Measurements from ENCODE around the gene BSCL2.
"Not testable (repeated sequence)": the region's sequence is repeated elsewhere in the genome, so short reads cannot be mapped to it uniquely, and the experiment has no call there.

Gene BSCL2

DNA sequence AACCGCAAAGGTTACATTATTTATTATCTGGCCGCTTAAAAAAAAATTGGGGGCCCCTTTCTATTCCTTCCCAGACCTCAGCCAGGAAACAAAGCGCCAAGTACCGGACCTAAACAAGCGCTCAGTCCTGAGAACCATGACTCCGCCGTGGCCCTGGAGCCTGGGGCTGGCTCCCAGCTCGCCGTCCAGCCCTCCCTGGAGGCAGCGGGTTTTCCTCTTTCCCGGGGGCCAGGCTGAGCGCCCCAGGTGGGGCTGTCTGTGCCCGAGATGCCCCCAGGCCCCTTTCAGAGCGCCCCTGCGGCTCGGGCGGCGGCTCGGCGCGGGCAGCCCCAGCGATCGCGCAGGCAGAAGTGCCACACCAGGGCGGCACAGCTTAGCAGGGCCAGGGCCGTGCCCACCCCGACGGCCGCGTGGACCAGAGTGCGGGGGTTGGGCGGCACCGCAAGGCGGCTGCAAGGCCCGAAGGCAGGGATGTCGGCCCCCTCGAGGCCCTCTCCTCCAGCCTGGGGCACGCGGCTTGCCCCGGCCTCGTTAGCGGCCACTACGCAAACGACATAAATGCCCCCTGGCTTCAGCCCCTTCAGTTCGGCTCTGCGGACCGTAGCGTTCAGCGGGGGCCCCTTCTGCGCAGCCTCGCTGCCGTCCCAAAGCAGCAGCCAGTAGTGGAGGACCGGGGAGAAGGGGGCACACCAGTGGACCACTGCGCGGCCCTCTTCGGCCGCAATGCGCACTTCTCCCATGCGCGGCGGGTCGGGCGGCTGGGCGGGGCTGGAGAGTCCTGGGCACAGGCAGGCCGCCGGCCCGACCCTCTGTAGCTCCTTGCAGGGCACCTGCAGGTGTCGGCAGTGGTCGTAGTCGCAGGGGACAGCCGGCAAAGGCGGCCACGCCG is 19.5 kb downstream of the BSCL2 start:
- DNase-seq (ENCODE audit: low read depth) = no peak

DNA sequence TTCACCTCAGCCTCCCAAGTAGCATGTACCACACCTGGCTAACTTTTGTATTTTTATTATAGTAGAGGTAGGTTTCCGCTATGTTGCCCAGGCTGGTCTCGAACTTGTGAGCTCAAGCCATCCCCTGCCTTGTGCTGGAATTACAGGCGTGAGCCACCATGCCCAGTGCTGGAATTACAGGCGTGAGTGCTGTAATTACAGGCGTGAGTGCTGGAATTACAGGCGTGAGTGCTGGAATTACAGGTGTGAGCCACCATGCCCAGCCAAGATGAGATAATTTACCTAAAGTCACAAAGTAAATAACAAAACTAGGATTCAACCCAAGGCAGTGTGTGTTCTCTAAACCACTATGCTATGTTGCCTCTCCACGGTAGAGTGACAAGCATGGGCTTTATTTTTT is 24.7 kb downstream of the BSCL2 start:
- DNase-seq (ENCODE audit: low read depth) = no peak

DNA sequence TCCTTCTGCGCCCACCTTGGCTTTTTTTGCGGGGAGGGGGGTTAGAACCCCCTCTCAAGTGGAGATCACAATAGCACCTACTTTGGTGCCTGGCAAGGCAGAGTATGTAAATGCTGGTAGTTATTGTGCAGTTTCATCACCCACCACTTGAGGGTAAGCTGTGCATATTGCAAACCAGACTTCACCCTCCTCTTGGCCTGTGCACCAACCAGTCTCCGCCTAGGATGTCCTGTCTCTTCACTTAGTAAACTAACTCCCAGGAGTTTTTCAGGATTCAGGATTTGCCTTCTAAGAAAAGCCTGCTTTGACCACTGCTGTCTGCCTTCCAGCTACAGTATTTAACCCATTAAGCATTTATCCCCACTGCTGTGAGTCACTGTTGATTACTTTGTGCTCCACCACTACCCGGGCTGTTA is 26.4 kb downstream of the BSCL2 start:
- DNase-seq (ENCODE audit: low read depth) = no peak

DNA sequence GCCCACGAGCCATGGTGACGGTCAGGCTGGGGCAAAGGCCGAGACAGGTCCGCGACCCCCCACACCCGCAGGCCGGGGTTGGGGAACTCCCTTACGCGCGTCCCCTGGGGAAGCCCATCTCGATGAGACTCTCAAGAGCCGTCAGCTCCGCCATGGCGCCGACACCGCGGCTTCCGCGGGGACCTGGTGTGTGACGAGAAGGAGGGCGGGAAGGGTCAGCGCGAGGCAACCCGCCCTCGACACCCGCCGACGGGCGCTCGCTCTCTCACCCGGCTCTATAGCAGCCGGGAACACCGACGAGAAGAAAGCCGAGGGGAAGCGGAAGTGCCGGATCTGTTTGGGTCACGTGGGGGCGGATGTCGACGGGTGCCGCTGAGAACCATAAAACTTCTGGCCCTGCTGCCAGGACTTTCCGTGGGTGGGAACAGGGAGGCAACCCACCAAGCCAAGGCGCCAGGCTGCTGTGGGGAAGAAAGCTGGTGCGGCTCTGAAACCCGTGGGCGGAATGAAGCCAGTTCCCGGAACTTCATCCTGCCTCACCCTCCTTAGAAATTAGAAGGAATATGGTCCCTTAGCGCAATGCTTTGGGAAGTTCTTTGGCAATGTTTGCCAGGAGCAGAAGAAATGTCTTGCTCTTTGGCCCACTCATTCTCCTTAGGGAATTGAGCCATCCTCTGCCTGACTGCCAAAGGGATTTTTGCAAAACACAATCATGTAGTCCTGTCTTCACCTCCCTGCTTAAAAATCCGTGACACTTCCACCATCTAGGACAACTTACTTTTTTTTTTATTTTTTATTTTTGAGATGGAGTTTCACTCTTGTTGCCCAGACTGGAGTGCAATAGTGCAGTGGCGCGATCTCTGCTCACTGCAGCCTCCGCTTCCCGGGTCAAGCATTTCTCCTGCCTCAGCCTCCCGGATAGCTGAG is 28.2 kb downstream of the BSCL2 start, which contains the start of gene UBXN1:
UBXN1 (minus strand) TSS at position 304 of the 927 bp plus-strand sequence; CDS start at position 154, 150 bp downstream.
- DNase-seq (ENCODE audit: low read depth) = peak; percentile 81

DNA sequence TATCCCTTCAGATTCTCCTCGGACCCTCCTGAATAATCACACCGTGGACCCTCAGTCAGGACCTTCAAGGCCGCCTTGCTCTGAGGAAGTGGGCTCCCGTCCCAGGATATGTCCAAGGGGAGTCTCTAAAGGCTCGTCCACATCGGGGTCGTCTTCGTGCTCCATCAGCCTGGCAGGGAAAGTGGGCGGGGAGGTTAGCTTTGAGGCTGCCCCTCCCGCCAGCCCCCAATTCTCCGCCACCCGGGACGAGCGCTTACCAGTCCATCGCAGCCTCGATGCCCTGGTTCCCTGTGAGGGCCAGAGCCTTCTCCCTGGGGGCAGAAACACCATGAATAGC is 28.8 kb downstream of the BSCL2 start:
- DNase-seq (ENCODE audit: low read depth) = no peak

DNA sequence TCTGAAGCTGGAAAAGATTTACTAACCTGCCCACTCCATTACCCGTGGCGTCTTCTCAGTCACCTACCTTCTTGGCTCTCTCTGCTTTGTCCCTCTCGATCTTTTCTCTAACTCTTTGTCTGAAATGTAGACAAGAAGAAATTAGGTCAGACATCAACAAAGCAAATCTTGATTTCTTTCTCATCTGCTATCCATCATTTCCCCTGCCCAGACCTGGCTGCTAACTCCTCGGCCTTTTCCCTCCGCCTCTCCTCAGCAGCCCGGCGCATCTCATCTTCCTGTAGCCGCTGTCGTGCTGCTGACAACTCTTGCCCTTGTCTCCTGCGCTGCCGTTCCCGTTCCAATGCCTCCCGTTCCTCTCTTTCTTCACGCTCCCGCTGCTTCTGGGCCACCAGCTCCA is 29.5 kb downstream of the BSCL2 start:
- DNase-seq (ENCODE audit: low read depth) = no peak

DNA sequence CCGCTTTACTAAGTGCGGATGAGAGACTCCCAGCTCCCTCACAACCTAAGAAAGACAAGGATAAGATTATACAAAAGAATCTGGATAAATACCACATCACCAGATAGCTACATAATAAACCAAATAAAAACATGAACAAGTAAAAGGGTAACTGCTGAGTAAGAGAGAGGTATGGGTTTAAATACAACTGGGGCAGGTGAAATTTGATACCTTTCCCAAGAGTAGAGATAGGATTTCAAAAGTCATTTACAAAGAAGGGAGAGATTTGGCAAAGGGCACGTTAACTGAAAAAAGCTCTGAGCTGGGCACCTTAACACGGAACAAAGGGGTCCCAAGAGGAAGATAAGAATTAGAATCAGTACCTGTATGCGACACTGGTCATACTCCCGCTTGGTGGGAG is 30.1 kb downstream of the BSCL2 start:
- no peak for DNase-seq (ENCODE audit: low read depth)

DNA sequence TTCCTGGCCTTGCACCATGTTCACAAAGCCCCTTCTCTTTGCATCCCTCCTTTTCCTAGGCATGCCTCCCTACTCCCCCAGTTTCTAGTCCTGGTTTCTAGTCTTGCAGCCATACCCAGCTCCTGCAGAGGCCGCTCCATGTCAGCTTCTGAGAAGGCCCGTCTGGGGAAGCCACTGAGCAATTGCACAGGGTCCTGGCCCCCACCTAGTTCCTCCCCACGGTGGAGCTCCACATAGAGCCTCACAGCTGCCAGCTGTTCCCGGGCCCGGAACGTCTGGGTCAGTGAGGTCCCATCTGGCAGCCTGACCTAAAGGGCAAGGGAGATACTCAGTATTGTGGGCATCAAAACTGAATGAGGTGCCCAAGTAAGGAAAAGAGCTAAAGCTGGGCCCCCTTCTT is 30.5 kb downstream of the BSCL2 start:
- DNase-seq (ENCODE audit: low read depth) = no peak

DNA sequence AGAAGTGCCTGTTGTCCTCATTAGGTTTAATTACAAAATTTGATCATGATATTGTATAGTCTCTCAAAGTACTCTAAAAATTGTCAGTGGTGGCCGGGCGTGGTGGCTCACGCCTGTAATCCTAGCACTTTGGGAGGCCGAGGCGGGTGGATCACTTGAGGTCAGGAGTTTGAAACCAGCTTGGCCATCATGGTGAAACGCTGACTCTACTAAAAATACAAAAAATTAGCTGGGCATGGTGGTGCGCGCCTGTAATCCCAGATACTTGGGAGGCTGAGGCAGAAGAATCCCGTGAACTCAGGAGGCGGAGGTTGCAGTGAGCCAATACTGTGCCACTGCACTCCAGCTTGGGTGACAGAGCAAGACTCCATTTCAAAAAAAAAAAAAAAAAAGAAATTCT is 31.8 kb downstream of the BSCL2 start:
- DNase-seq (ENCODE audit: low read depth) = not testable (repeated sequence)

DNA sequence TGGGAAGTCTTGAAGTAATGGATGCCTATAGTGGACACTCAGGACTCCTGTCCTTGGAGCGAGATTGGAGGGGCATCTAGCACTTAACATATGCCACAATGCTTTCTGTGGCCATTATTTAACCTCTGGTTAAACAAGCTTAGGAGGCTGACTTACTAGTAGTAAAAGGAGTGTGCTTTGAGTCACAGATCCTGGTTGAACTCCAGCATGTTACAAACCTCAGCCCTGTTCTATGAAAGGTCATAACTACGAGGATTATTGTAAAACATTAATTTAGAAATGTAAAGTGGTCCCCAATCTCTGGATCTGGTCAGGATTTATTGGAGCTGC is 34.1 kb downstream of the BSCL2 start:
- no peak for DNase-seq (ENCODE audit: low read depth)

DNA sequence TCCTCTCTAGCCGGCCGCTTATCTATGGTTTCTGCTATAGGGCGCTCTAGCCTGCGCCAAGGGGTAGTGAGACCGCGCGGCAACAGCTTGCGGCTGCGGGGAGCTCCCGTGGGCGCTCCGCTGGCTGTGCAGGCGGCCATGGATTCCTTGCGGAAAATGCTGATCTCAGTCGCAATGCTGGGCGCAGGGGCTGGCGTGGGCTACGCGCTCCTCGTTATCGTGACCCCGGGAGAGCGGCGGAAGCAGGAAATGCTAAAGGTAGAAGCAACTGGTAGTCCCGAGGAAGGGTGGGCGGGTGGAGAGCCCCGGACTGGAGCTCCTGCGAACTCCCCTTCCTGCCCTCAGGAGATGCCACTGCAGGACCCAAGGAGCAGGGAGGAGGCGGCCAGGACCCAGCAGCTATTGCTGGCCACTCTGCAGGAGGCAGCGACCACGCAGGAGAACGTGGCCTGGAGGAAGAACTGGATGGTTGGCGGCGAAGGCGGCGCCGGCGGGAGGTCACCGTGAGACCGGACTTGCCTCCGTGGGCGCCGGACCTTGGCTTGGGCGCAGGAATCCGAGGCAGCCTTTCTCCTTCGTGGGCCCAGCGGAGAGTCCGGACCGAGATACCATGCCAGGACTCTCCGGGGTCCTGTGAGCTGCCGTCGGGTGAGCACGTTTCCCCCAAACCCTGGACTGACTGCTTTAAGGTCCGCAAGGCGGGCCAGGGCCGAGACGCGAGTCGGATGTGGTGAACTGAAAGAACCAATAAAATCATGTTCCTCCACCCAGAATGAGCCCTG is 35.4 kb downstream of the BSCL2 start, which contains the start of the genes LBHD1 and UQCC3:
LBHD1 (minus strand) TSS at position 660 of the 782 bp plus-strand sequence. CDS start 2,236 bp downstream, outside the sequence.
UQCC3 (plus strand) TSS at position 66 of the 782 bp plus-strand sequence; CDS start at position 139, 73 bp downstream.
- DNase-seq (ENCODE audit: low read depth) = peak; percentile 65

DNA sequence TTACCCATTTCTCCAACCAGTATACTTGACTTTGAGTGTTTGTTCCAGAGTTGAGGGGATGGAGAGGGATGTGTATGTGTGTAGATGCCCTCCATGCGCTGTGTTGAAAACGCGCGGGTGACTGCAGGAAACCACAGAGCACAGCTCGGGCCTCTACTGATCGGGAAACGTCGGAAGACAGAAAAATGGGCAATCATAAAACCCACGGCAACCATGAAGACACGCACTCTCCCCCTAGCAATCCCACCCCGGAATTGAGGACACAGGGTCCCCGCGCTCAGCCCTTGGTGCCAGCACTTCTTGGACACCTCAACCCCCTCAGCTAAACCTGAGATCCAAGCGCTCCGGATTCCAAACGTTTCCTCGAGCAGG is 36.0 kb downstream of the BSCL2 start:
- no peak for DNase-seq (ENCODE audit: low read depth)

DNA sequence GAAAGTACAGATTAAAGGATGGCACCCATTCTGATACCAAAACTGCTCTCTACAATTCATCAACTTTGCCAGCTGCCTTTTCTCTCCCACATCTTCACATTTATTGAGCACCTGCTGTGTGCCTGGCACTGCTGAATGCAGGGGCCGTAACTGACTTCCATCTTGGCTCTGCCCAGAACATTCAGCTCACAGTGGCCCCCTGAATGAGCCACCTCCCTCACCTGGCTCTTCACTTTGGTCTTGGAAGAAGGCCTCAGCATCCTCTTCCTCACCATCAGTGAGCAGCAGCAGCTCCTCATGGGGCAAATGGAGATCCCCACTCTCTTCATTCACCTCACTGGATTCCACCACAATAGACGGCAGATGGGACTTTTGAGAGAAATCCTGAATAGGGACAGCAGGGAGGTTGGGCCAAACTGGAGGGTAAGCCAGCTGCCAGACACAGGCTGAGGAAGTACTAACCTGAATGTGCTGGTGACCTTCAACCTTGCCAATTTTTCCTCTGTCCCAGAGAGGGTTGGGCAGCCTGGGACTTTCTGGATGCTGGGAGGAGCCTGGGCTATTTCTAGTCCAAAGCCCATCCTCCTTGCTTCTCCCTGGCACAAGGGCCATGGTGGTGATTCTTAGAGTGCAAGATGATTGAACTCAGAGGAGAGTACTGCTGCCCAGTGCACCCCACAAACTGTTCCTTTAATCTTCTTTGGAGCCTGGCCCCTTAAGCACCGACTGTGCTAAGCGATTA is 37.6 kb downstream of the BSCL2 start:
- DNase-seq (ENCODE audit: low read depth) = no peak

DNA sequence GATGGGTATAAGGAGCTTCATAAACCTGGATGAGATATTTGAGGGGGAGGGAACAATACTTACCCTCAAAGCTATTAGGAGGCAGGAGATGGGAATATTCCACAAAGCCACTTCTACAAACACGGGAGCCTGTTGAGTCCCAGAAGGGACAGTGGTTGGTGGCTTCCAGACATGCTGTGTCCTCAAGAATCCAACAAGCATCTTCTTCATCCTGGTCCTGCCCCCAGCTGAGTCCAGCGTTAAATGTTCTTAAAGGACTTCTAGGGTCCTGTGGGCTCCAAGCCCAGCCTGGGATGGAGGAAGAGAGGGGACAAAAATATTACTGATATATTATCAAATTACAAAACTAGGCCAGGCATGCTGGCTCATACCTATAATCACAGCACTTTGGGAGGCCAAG is 39.8 kb downstream of the BSCL2 start:
- no peak for DNase-seq (ENCODE audit: low read depth)

DNA sequence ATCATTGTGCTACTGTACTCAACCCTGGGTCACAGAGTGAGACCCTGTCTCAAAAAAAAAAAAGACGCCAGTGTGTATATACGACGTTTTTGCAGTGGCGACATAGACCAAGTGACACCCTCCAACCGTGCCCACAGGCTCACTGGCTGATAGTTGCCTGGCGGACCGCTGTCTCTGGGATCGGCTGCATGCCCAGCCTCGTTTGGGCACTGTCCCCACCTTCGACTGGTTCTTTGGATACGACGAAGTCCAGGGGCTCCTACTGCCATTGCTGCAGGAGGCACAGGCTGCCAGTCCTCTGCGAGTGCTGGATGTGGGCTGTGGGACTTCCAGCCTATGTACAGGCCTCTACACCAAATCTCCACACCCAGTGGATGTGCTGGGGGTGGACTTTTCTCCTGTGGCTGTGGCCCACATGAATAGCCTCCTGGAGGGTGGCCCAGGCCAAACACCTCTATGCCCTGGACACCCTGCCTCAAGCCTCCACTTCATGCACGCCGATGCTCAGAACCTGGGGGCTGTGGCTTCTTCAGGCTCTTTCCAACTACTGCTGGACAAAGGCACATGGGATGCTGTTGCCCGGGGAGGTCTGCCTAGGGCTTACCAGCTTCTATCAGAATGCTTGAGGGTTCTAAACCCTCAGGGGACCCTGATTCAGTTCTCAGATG is 40.8 kb downstream of the BSCL2 start:
- no peak for DNase-seq (ENCODE audit: low read depth)

DNA sequence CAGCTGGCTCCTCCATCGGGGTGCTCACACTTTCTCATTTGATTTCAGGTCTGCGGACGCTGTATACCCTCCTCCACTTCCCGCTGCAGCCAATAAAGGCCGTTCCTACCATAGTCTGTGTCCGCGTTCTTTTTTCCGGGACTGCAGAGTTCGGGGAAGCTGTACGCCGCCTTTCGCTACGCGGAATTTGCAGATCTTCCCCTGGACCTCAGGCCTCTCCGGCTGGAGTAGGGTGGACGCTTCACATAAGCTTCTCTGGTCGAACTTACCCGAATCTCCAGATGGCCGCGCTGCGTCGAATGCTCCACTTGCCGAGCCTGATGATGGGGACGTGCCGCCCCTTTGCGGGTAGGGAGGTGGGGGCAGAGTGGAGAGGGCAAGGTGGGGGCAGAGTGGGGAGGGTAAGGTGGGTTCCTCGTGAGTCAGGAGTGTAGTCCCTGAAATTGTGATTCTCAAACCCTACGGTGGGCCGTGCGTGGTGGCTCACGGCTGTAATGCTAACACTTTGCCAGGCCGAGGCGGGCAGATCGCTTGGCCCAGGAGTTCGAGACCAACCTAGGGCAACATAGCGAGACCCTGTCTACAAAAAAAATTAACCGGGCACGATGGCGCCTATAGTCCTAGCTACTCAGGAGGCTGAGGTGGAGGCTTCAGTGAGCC is 41.5 kb downstream of the BSCL2 start:
- peak; percentile 55 for DNase-seq (ENCODE audit: low read depth)

DNA sequence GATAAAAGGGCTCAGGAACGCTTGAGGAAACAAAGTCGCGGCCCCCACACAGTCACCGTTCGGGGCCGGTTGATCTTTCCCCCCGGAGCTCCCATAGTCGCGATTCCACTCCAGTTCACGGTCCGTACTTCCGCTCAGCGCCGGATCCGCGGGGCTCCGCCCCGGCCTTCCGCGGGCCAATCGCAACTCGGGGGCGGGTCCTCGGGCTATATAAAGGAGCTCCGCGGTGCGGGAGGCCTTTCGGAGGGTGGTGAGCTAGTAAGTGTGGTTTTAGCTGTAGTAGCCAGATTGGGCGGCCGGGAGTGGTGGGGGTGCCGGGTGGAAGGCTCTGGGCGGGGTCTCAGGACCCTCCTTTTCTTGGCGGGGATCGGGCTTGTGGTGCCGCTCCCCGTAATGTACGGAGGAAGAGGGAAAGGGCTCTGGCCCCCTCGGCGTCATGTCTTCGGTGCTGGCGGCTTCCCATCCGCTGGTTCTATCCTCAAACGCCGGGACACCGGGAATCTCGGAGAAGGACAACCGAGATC is 42.1 kb downstream of the BSCL2 start, which contains the start of the genes C11orf98 and CSKMT:
C11orf98 (minus strand) TSS at position 136 of the 524 bp plus-strand sequence; CDS start at position 95, 41 bp downstream.
CSKMT (plus strand) TSS at position 238 of the 524 bp plus-strand sequence. CDS start 568 bp downstream, outside the sequence.
- DNase-seq (ENCODE audit: low read depth) = peak; percentile 94

DNA sequence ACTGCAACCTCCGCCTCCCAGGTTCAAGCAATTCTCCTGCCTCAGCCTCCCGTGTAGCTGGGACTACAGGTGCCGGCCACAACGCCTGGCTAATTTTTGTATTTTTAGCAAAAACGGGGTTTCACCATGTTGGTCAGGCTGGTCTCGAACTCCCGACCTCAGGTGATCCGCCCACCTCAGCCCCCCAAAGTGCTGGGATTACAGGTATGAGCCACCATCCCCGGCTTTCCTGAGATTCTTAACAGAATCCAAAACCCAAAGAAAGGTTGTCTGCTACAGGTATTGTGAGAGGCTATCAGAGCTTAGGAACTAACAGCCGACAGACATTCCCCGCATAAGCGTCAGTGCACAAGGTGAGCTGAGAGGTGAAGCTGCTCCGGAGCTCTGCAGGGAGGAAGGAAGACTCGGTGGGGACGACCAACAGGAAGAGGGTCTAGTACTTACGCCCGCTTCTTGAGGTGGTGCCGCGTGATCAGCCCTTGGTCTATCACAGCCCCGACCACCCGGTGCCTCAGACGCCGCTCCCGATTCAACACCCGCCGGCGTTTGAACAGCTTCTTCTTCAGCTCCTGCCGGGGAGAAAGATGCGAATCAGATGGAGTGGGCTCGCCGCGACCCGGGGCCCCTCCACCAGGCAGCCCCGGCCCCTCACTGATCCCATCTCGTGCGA is 42.7 kb downstream of the BSCL2 start:
- no peak for DNase-seq (ENCODE audit: low read depth)

DNA sequence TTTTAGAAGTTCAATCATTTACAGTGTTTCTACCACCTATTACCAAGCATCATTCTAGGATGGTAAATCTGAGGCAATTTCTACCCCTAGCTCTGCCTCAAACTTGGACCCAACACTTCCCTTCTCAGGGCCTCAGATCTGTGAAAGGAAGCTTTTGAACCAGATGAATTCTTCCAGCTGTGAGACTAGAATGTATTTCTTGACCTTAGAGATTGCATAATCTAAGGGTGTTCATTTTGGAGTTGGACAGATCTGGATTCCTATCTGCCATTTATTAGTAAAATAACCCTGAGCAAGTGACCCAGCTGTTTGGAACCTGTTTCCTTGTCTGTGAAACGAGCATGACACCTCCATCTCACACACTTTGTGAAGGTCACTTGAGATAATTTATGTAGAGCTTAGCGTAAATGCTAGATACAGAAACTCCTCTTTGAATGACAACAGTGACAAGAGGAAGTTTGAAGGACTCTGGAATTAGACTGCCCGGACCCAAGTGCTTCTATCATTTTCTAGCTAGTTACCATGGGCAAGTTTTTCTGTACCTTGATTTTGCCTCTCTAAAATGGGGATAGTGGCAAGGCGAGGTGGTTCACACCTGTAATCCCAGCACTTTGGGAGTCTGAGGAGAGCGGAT is 50.3 kb downstream of the BSCL2 start:
- DNase-seq (ENCODE audit: low read depth) = no peak

All from activated gamma-delta T cell treated with anti-CD3 and anti-CD28 coated beads, Interleukin-2, amount 50 U/mL, for 16 hours (primary cell).